ENCODE results near the gene ADAMTS3.

The ADAMTS3 gene

GRCh38 chr4:72314869-72315268, 254.2 kb downstream of the ADAMTS3 start:
- no peak for TF ChIP-seq POLR2A (IDR thresholded peaks at IDR 0.05; ENCODE audit: low read depth, low read length)
- FAIRE-seq, result peak; percentile 30

DNA sequence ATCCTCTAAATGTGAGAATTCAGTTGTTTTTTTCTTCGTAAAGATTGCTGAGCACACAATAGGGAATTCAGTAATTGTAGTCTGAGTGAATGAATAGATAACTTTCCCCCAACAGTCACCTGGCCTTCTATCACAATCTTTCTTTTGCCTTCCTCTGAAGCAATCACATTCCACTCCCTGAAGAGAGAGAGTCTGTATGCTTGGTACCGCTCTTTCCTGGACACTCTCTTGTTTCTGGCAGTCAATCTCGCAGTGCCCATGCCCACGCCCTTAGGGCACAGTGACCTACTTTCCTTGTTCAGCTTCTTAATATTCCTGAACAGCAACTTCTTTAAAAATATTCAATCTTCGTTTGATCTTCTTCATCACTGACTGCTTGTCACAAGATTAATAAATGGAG, 255.9 kb downstream of the ADAMTS3 start:
- TF ChIP-seq POLR2A (IDR thresholded peaks at IDR 0.05; ENCODE audit: low read depth, low read length), result no peak
- no peak for FAIRE-seq

More at GRCh38 chr4:72314869-72315268, 254.2 kb downstream of the ADAMTS3 start:
- no peak for DNase-seq (ENCODE audit: insufficient read length, low spot score)

DNA sequence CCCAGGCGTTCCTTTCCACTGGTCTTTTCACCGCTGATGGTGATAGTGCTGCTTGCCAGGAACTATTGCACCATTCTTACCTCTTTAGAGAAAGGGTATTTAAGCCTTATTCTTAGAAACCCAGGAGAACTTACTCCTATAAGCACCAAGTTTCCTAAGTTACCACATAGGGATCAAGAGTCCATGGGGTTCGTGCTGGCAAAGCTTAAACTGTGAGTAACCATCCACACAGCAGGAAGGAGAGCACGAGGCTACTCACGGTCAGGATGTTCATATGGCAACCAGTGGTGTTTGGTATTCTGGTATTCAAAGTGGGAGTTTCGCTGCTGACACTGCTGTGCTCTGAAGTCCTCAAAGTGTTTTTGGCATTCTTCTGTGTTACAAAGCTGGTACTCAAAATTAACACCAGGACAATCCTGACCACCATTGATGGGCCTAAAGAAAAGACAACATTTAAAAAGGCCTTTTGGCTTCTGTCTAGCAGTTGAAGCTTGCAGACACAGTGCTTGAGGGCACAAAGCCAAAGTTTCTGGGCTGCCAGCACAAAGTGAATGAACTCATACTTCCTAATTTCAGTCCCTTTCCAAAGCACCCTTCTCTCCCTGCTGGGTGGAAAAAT, 256.9 kb downstream of the ADAMTS3 start:
- DNase-seq (ENCODE audit: insufficient read length, low spot score) (peak; percentile 1), FAIRE-seq (peak; percentile 91)
- TF ChIP-seq POLR2A (IDR thresholded peaks at IDR 0.05; ENCODE audit: low read depth, low read length), result no peak

More for the DNA sequence above, 255.9 kb downstream of the ADAMTS3 start:
- no peak for DNase-seq (ENCODE audit: insufficient read length, low spot score)

- DNase-seq (ENCODE audit: insufficient read length, low spot score), result no peak
- FAIRE-seq, result no peak
- no peak for TF ChIP-seq POLR2A (IDR thresholded peaks at IDR 0.05; ENCODE audit: low read depth, low read length)
Observed at GRCh38 chr4:72311291-72311690, 257.7 kb downstream of the ADAMTS3 start.

DNA sequence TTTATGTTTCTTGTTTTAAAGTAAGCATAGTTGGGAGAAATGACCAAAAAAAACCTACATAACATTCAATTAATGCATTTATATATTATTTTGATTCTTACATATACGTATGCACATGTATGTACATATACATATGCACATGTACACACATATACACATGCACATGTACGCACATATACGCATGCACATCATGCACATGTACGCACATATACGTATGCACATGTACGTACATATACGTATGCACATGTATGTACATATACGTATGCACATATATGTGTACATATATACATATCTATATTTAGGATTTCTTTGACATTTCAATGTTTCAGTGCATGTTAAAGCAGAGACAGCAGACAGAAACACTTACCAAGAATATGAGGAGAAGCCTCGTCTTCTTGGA, 263.4 kb downstream of the ADAMTS3 start:
- FAIRE-seq, result no peak
- no peak for DNase-seq (ENCODE audit: insufficient read length, low spot score)
- TF ChIP-seq POLR2A (IDR thresholded peaks at IDR 0.05; ENCODE audit: low read depth, low read length), result no peak

- no peak for DNase-seq (ENCODE audit: insufficient read length, low spot score)
- no peak for FAIRE-seq
- no peak for TF ChIP-seq POLR2A (IDR thresholded peaks at IDR 0.05; ENCODE audit: low read depth, low read length)
Observed at GRCh38 chr4:72305080-72305479, 263.9 kb downstream of the ADAMTS3 start.

DNA sequence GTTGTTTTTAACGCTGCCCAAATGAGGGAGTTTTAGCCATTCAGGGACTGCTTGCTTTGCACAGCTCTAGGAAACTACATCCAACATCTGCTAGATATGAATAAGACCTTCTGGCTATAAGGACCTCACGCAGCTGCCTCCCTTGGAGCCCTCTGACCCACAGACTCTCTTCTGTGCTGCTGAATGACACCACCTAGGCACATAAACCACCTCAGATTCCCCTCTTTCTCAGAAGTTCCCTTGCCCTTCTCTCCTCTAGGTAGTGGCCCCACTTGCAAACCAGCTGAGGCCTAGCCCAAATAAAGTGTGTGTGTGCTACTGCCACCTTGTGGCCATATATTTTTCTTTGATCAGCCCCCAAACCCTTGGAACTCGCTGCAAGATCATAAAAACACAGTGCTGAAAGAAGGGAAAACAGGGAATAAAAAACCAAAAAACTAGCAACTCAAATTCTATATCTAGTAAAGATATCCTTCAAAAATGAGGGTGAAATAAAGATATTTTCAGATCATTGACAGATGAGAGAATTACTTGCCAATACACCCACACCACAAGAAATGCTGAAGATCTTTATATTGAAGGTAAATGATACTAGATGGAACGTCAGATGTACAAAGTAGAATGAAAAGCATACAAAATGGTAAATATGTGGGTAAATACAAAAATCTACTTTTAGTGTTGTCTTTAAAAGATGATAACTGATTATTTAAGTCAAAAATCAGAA, 265.9 kb downstream of the ADAMTS3 start:
- DNase-seq (ENCODE audit: insufficient read length, low spot score) (no peak), FAIRE-seq (no peak)
- TF ChIP-seq POLR2A (IDR thresholded peaks at IDR 0.05; ENCODE audit: low read depth, low read length), result no peak

DNA sequence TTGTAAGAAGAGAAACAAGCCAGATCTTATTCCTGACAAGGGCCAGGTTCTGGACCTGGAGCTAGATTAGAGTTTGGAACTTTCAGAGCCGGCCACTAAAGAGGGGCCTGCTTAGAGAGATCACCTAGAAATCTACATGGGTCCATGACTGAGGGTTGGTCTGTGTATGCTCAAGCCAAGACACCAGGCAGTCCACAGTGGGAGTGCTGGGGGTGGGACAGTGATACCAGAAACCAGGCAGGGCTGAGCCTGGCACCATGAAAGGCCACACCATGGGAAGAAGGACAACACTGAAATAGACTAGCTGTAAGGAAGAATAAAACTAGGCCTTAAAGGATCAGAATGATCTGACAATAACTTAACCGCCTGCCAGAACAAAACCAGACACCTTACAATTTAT, 267.3 kb downstream of the ADAMTS3 start:
- no peak for TF ChIP-seq POLR2A (IDR thresholded peaks at IDR 0.05; ENCODE audit: low read depth, low read length)
- FAIRE-seq, result no peak

DNA sequence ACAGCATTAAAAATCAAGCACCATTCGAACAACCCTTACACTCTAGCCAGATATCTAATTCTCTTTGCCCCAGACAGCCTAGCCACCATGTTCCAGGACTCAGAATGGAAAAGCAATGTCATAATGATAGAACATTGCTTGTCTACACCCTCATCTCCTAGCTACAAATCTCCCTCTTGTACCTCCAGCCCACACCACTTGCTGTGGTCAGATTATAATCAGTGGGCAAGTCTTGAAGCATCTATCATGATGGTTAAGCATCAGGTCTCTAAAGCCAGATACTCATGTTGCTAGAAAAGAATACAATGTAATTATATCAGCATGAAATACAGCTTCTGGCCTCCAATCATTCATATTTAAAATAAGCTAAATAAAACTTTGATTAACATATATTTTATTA, 268.9 kb downstream of the ADAMTS3 start:
- DNase-seq (ENCODE audit: insufficient read length, low spot score) (no peak), FAIRE-seq (no peak)
- no peak for TF ChIP-seq POLR2A (IDR thresholded peaks at IDR 0.05; ENCODE audit: low read depth, low read length)

More for the DNA sequence above, 267.3 kb downstream of the ADAMTS3 start:
- DNase-seq (ENCODE audit: insufficient read length, low spot score), result no peak

DNA sequence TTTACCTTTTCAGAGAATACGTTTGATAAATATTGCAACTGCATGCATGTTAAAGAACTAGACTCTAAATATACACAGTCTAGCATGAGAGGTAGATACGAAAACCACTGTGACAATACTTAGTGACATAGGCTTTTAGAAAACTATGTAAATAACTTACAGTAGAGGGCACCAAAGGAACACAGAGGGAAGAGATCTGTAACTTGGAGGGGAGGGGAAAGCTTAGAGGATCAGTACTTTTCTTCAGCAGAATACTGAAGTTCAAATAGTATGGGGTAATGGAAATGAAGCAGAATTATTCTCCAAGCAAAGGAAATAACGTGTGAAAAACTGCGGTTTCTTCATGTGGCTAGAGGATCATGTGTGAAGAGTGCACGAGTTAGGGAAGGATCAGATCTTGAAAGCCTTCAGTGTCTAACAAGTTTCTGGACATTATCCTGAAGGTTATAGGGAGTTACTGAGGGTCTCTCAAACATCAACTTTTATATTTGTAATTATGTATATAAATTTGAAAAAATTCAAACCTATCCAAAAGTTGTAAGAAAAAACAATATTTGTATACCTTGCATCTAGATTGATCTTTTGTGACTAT, 273.0 kb downstream of the ADAMTS3 start:
- TF ChIP-seq POLR2A (IDR thresholded peaks at IDR 0.05; ENCODE audit: low read depth, low read length), result no peak
- DNase-seq (ENCODE audit: insufficient read length, low spot score), result no peak
- FAIRE-seq, result peak; percentile 55

DNA sequence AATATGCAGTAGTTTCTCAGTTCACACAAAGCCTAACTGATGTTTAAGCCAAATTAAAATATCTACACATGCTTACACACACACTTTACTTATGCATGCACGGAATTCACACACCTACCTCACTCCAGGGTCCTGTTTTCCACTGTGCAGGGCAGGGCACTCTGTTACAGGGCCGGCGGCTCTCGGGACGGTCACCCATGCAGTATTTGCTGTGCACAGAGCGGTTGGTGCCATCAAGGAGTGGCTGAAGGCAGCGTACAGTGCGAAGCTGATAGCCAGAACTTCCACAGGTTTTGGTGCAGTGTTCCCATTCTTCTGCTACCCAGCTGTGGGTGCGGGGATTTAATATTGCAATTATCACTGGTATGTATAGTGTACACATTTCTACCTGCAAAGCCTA, 278.3 kb downstream of the ADAMTS3 start:
- no peak for DNase-seq (ENCODE audit: insufficient read length, low spot score)
- no peak for FAIRE-seq
- no peak for TF ChIP-seq POLR2A (IDR thresholded peaks at IDR 0.05; ENCODE audit: low read depth, low read length)

- TF ChIP-seq POLR2A (IDR thresholded peaks at IDR 0.05; ENCODE audit: low read depth, low read length), result no peak
- no peak for DNase-seq (ENCODE audit: insufficient read length, low spot score)
- no peak for FAIRE-seq
Observed at GRCh38 chr4:72286910-72287309, 282.1 kb downstream of the ADAMTS3 start.

- TF ChIP-seq POLR2A (IDR thresholded peaks at IDR 0.05; ENCODE audit: low read depth, low read length), result no peak
- no peak for FAIRE-seq
- no peak for DNase-seq (ENCODE audit: insufficient read length, low spot score)
Observed at GRCh38 chr4:72286185-72286584, 282.8 kb downstream of the ADAMTS3 start.

DNA sequence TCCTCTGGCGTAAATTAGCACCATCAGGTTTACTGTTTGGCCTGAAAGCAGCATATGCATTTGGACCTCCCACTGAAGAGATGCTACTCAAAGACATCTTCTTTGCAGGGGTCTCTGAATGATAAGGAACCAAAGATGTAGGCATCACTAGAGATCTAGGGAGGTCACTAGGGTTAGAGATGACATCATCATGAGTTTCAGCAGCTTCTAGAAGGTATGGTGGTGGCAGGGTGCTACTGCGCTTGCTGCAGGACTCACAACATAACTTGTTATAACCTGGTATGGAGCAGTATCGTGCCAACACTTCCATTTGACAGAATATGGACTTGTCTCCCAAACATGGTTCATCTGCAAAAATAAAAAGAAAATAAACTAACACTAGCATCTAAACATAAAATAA, 285.7 kb downstream of the ADAMTS3 start:
- no peak for FAIRE-seq
- no peak for TF ChIP-seq POLR2A (IDR thresholded peaks at IDR 0.05; ENCODE audit: low read depth, low read length)

GRCh38 chr4:72280252-72280651, 288.8 kb downstream of the ADAMTS3 start:
- TF ChIP-seq POLR2A (IDR thresholded peaks at IDR 0.05; ENCODE audit: low read depth, low read length), result no peak
- FAIRE-seq (no peak), DNase-seq (ENCODE audit: insufficient read length, low spot score) (no peak)

More for the DNA sequence above, 285.7 kb downstream of the ADAMTS3 start:
- no peak for DNase-seq (ENCODE audit: insufficient read length, low spot score)
